LHCN-M2 (cell line): ENCODE data around the gene FAM161A. TPM values are rescaled to one million over a fixed set of nuclear protein-coding genes. Genes with fewer than 3 reads are reported as not detected.
"Not testable (repeated sequence)": the region's sequence is repeated elsewhere in the genome, so short reads cannot be mapped to it uniquely, and the experiment has no call there.

Experiments used
- DNase-seq: peaks from one replicate; pipeline ENCODE4 v3.0.0-alpha.2; 2012; ENCODE audit warnings: low read depth
- total RNA-seq: library from RNA; depleted of rRNA; stranded (reverse); fragments of >200 nt; gene quantifications from 2 replicates; pipeline ENCODE4 v1.2.3, GENCODE V29; 2014

Gene FAM161A
- total RNA-seq, 1 experiment from 2014 or later = 2.5 TPM

DNA sequence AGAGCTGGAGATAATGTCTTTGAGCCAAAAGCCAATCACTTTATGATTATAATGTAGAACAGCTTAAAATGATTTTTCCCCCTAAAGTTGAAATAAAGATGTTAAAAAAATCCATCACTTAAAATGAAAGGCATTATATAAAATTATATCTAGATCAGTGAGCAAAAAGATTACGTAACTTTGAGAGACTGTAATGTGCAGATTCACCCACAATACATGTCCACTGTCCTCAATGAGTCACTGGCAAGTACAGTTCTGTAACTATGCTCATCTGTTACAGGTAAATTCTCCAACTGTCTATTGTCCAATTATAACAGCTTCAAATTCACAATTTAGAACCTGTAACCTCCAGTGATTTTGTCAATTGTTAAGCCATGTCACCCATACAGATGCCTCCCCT lies 19.0 kb downstream of the FAM161A start:
- DNase-seq = peak; percentile 6

GRCh38 chr2:61833971-61834370 lies 19.9 kb downstream of the FAM161A start:
- DNase-seq = no peak

DNA sequence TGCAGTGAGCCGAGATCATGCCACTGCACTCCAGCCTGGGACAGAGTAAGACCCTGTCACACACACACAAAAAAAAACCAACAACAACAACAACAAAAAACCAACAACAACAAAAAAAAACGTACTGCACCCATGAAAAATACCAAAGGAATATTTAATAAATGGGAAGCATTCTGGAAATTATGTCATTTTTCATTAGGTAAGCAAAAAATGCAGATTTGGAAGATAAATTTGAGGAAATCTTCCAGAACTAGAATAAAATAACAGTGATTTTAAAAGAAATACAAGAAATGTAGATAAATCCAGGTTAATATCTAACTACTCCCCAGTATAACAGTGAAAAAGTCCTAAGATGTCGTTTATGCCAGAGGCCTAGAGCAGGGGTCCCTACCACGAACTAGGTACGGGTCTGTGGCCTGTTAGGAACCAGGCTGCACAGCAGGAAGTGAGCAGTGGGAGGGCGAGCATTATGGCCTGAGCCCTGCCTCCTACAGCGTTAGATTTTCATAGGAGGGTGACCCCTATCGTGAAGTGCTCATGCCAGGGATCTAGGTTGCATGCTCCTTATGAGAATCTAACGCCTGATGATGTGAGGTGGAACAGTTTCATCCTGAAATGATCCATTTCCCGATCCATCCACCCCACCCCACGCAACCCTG lies 21.5 kb downstream of the FAM161A start:
- no peak for DNase-seq

DNA sequence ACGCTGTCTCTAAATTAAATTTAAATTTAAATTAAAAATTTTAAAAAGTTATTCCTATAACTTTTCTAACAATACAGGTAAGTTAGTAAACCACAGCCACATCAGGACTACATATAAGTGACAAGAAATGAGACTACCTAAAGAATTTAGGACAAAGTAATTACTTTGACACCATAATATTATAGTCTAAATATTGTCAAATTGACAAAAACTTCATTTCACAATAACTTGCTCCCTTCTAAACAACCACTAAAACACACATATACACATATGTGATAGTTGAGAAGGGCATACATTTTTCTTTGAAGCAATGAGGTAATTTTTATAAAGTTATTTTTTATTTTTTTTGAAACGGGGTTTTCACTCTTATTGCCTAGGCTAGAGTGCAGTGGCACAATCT lies 31.6 kb downstream of the FAM161A start:
- DNase-seq = no peak

DNA sequence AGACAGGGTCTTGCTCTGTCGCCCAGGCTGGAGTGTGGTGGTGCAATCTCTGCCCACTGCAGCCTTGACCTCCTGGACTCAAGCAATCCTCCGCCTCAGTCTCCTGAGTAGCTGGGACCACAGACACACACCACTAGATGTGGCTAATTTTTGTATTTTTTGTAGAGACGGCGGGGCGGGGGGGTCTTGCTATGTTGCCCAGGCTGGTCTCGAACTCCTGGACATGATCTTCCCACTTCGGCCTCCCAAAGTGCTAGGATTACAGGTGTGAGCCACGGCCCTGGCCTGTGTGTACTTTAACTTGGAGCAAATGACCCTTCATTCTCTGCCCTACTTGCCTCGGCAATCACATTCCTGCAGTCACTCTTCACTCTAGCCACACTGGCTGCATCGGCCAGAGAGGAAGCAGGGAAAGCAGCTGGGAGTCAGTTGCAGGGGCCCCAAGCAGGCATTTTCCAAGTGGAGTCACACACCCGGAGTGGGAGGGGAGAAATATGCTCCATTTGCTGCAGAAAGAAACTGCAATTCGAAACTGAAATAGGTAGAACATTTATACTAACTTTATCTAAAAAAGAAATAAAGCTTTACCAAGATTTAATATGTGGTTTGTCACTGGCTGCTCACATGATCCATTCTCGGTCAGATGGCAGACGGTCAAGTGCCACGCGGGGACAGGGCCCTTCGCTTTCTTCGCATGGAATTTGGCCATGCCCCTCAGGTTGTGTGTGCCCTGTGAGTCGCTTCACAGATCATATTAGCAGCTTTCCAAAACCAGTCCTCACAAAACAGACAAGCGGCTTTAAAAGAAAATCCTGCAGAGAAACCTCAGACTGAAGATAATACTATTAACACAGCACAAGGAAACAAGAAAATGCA lies 37.1 kb downstream of the FAM161A start:
- DNase-seq = no peak

GRCh38 chr2:61814539-61815160 lies 39.2 kb downstream of the FAM161A start:
- DNase-seq = no peak

- DNase-seq = not testable (repeated sequence)
Observed at GRCh38 chr2:61813314-61813713, 40.5 kb downstream of the FAM161A start.

GRCh38 chr2:61811821-61812220 lies 42.0 kb downstream of the FAM161A start:
- DNase-seq = peak; percentile 8

DNA sequence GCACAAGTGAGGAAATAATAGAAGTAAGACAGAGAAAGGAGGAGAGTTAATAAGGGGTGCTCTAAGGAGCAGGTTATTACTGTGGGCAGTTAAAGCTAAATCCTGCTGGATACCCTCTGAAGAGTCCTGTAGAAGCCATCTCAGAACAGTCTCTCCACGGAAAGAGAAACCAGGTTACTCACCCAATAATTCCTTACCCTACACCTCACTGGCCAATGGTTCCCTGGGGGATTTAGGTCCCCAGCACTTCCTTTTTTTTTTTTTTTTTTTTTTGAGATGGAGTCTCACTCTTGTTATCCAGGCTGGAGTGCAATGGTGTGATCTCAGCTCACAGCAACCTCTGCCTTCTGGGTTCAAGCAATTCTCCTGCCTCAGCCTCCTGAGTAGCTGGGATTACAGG lies 43.7 kb downstream of the FAM161A start:
- not testable (repeated sequence) for DNase-seq

- not testable (repeated sequence) for DNase-seq
Observed at GRCh38 chr2:61808693-61809092, 45.2 kb downstream of the FAM161A start.

DNA sequence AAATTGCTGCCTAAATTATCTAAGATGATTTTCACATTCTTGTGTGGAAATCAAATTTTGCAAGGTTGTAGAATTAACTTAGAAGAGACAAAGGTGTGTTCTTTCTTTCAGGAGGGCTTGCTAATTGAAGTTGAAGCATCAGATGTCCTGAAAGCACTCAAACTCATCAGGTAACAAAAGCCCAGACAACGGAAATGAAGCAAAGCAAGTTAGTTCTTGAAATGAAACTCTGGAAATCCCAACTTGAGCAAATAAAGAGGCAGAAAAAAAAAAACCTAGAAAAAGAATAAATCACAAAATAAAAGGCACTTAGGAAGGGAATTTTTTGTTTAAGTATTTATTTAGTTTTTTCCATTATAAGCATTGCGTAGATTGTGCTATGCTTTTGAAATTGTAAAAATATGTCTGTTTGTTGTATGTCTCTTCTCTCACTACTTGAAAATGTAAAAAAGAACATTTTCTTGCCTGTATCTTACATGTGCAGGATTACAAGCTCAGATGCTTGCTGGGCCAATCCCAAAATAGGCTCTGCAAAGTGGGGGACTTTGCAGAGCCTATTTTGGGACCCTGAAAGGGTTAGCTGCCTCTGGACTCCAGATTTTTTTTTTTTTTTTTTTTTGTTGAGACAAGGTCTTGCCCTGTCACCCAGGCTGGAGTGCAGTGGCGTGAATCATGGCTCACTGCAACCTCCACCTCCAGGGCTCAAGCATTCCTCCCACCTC lies 46.7 kb downstream of the FAM161A start:
- no peak for DNase-seq

GRCh38 chr2:61802548-61802947 lies 51.3 kb downstream of the FAM161A start:
- no peak for DNase-seq

- DNase-seq = no peak
Observed at GRCh38 chr2:61799099-61799498, 54.8 kb downstream of the FAM161A start.

GRCh38 chr2:61797446-61797845 lies 56.4 kb downstream of the FAM161A start:
- not testable (repeated sequence) for DNase-seq

- DNase-seq = no peak
Observed at GRCh38 chr2:61795408-61795807, 58.5 kb downstream of the FAM161A start.

- DNase-seq = peak; percentile 46
Observed at GRCh38 chr2:61793389-61793836, 60.4 kb downstream of the FAM161A start.

- no peak for DNase-seq
Observed at GRCh38 chr2:61792355-61792890, 61.4 kb downstream of the FAM161A start.

DNA sequence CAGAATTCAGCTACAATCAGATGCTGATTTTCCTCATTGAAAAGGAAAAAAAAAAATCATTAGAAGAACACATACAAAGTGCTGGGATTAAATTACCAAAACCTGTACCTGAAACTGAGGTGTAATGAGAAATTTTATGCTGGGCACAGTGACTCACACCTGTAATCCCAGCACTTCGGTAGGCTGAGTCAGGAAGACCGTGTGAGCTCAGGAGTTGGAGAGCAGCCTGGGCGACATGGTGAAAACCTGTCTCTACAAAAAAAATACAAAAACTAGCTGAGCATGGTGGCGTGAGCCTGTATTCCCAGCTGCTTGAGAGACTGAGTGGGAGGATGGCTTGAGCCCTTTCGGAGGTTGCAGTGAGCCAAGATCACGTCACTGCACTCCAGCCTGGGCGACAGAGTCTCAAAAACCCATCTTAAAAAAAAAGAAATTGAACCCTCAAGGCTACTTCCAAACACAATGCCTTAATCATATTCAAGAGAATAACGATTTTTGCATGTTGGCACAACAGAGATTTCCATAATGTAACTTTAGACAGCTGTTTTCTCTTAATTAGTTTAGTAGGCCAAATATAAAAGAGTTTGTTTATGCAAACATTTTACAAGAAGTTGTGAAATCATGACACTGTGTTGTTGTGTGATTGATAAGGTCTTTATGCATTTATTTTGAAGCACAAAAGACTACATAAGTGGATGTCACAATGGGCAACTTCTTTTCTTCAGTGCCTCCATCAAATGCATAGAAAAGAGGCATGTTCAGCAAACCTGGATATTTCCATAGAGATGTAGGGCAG lies 63.9 kb downstream of the FAM161A start:
- DNase-seq = no peak

GRCh38 chr2:61787941-61788563 lies 65.8 kb downstream of the FAM161A start:
- no peak for DNase-seq

DNA sequence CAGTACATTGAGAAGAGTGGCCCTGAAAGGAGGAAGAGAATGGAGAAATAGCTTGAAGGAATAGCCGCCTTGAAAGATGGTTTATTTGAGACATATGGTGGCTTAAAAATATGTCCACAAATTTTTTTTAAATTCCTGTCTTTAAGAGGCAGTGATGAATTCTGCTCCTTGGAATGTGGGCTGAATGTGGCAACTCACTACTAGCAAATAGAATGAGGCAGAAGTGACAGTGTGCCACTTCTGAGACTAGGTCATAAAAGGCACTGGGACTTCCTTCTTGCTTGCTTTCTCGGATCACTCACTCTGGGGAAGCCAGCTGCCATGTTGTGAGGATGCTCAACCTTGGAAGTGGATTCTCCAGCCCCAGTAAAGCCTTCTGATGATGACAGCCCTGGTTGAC lies 67.0 kb downstream of the FAM161A start:
- no peak for DNase-seq
